HK-2 (cell line): Measurements from ENCODE around the gene PTGDR.

Experiments
- DNase-seq: peaks from one replicate; pipeline ENCODE4 v3.0.0-alpha.2; 2018; ENCODE audit not compliant: unreplicated experiment

The PTGDR gene

DNA sequence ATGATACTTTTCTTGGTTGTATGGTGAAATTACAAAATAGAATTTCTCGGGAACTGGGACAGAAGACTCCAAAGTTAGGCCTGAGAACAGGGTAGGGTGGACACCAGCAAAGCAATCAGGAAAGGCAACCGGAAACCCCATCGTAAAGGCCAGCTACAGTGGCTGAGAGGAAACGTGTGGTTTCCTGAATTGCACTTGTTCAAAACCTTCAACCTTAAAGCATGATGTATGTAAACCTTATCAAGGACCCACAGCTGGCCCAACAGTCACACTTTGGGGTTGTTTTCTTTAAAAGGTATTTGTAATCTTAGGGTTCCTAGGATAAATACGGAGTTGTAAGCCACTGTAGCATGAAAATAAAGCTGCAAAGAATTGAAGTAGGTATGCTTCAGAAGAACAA lies 2.2 kb upstream of the PTGDR start:
- no peak for DNase-seq

DNA sequence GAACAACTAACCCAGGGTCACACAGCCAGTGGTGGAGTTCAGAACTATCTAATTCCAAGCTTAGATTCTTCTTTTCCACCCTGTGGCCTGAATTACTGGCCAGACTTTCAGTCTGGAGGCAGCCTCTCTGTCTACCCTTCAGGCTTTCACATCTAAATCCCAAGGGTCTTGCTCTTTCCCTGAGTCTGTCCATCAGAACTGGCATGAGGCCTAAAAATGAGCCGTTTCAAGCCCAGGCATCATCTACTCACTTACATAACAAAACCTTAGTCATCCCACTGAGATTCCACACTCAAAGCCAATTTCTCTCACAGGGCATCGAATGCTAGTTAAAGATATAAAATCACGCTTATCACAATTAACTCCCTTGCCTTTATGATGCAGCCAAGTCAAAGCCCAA lies 1.3 kb upstream of the PTGDR start:
- DNase-seq: no peak

DNA sequence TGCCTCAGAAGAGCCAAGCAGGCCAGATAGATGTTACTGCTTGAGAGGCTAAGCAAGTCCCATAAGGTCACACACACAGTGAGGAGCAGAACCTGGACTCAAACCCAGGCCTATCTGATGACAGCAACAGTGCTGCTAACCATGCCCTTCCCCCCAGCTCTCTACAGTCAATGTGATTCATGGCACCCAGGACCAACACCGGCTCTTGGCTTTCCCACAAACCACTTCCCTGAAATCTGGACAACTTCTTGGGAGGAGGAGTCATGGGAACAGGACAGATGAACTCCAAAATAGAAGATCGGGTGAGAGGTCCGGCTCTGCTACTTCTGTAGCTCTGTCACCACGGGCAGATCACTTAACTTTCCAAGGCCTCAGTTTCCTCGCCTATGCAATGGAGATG lies 716 bp upstream of the PTGDR start:
- no peak for DNase-seq

DNA sequence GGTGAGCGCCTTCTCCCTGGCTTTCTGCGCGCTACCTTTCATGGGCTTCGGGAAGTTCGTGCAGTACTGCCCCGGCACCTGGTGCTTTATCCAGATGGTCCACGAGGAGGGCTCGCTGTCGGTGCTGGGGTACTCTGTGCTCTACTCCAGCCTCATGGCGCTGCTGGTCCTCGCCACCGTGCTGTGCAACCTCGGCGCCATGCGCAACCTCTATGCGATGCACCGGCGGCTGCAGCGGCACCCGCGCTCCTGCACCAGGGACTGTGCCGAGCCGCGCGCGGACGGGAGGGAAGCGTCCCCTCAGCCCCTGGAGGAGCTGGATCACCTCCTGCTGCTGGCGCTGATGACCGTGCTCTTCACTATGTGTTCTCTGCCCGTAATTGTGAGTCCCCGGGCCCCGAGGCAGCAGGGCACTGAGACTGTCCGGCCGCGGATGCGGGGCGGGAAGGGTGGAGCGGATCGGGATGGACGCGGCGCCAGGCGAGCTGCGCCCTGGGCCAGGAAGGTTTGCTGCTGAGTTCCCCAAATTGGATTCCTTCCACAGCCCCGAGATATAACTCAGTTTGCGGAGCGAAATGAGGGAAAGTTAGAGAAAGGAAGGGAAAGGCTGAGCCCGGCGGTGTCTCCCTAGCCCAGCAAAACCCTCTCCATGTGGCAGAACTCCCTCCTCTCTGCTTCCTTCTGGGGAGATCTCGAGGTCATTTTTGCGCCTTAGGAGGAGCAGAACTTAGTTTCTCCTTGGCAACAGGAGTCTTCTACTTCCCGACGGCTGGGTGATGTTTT lies 972 bp downstream of the PTGDR start:
- DNase-seq: no peak

DNA sequence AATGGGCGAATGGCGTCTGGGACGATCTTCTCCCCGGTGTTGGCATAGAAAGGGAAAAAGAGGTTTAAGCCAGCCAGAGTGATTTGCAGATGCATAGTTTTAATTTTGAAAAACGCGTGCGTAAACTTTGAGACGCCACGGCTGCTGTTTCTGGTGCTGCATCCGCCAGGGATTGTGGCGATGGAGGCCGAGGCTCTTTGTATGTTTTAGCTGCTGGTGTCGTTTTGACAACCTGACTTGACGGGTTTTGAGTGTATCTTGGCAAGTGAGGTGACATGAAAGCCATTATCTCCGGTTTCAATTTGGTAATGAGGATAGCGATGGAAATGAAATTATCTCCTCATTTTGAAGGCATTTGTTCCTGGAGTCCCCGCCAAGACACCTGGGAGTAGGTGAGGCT lies 1.6 kb downstream of the PTGDR start:
- DNase-seq: no peak

DNA sequence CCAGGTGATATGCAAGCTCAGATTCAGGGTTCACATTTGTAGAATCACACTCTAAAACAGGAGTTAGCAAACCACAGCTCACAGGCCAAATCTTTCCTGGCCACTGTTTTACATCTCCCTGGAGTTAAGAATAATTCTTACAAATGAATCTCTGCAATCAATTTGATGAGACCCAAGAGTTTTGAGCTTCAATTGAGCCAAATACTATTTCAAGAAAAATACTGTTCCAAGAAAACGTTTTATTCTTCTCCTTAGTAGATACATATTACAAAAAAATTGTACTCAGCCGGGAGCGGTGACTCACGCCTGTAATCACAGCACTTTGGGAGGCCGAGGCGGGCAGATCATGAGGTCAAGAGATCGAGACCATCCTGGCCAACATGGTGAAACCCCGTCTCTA lies 2.5 kb downstream of the PTGDR start:
- DNase-seq: no peak

DNA sequence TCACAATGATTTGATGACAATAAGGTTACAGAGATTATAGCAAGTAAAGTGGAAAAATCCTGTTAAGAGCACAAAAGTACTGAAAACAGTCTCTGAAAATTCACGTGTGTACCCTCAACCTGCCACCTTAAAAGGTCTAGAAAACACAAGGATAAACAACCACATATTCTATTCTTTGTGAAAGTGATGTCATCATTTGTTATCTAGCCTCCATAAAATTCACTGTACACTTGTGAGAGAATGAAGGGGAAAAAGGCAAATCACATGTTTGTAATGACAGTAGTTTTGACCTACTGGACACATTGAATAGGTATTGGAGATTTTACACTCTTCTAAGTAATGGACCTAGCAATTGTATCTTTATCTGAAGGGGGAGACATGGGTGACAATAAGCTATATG lies 4.0 kb downstream of the PTGDR start:
- no peak for DNase-seq

DNA sequence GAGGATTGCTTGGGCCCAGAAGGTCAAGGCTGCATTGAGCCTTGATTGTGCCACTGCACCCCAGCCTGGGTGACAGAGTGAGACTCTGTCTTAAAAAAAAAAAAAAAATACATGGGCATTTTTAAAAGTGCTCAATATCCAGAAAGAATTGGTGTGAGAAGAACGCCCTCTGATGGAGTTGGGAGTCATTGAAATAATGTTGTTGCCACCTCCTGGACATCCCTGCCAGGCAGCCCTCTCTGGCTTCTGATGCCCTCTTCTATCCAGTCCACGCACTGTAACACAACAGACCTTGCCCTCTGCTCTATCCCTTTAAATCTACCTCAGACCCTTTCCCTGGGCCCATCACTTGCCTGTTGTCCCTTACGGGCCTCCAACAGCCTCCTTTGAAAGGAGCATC lies 4.9 kb downstream of the PTGDR start:
- no peak for DNase-seq

DNA sequence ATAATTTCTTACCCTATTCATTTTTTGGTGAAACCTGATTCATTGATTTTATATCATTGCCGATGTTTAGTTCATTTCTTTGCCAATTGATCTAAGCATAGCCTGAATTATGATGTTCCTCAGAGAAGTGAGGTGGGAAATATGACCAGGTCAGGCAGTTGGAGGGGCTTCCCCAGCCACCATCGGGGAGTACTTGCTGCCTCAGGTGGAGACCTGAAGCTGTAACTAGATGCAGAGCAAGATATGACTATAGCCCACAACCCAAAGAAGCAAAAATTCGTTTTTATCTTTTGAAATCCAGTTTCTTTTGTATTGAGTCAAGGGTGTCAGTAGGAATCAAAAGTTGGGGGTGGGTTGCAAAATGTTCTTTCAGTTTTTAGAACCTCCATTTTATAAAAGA lies 7.9 kb downstream of the PTGDR start:
- no peak for DNase-seq

DNA sequence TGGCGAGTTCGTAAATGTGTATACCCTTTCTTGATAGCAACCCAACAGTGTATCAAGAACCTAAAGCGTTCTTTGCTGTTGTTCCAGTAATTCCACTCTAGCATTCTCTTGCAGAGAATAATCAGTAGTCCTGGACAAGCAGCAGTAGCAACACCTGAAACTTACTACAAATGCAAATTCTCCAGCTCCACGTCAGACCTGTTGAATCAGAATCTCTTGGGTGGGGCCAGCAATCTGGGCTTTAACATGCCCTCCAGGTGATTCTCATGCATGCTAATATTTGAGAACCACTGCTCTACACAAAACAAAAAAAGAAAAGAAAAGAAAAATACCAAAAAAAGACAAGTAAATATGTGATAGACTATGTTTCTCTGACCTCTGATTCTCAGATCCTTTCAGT lies 10.1 kb downstream of the PTGDR start:
- DNase-seq: no peak

DNA sequence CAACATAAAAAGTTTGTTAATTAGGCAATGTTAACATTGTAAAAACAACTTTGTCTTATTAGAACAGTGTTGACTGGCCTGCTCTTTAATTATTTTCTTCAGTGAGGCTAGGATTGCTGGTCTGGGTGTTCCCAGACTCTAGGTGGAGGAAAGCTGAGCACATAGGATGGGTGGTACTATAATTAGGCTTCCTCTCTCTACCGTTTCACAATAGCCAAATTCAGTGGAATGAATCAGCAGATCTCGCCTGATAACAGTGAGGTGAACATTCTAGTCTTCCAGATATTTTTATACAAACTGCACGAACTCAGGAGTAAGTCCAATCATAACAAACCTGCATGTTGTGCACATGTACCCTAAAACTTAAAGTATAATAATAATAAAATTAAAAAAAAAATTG lies 11.9 kb downstream of the PTGDR start:
- no peak for DNase-seq

DNA sequence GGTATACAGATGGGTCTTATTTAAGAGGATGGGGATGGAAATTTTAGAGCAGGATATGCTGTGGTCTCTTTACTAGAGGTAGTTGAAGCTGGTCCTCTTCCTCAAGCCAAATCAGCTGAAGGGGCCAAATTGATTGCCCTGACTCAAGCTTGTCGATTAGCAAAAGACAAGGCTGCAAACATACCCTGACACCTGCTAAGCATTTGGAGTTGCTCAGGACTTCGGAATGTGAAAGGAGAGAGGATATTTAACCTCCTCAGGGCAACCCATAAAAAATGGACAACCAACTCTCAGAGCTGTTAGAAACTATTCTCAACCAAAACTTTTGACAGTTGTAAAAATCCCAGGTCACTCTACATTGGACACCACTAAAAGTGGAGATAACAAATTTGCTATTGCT lies 15.6 kb downstream of the PTGDR start:
- no peak for DNase-seq

DNA sequence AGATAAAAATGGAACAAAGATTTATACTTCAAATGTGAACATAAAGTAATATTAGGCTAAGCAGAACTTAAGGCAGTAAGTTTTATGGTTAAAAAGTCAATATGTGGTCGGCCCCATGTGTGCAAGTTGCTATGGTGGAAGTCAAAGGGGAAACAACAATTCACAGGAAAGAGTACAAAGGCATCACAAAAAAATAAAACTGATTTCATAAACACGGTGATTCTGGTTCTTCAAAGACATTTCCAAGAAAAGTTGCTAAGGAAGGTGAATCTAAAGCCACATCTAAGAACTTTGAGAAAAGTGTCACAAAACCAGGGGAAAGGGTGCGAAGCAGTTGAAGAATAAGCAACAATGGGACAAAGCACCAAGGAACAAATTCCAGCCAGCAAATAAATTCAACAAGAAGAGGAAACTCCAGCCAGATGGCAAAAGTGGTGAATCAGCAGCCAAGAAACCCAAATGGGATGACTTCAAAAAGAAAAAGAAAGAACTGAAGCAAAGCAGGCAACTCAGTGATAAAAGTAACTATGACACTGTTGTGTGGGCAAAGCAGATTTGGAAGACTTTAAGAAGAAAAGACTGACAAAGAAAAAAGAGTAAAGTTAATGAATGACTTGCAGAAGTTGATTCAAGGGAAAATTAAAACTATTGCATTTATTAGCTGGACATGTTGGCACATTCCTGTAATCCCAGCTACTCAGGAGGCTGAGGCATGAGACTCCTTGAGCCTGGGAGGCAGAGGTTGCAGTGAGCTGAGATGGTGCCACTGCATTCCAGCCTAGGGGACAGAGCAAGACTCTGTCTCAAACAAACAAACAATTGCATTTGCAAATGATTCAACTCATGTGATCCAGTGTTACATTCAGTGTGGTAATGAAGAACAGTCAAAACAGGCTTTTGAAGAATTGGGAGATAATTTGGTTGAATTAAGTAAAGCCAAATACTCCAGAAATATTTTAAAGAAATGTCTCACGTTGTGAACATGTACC lies 19.5 kb downstream of the PTGDR start:
- no peak for DNase-seq

DNA sequence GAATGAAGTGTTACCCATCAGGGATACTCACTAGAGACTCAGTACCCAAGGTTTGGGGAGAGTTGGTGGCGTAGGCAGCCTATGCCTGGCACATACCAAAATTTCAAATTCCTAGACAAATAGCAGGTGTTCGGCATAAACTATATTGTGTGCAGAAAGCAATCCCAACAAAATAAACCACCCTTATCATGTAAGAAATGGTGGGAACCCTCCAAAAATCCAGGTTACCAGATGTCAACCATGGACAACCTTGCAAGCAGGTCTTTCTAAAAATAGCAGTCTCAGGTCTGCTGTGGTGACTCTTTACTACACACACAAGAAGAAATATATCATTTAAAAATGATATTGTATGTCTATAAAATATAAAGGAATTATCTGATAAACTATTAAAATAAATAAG lies 28.9 kb downstream of the PTGDR start:
- no peak for DNase-seq

DNA sequence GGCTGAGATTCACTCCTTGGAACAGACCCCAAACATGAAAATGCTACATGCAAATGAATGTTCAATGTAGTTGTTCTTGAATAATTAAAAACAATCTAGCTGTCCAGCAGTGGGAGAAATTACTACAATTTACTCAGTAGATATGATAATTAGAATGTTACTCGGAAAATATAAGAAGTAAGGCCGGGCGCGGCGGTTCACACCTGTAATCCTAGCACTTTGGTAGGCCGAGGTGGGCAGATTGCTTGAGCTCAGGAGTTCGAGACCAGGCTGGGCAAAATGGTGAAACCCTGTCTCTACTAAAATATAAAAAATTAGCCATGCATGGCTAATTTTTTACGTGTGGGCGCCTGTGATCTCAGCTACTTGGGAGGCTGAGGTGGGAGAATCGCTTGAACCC lies 31.3 kb downstream of the PTGDR start:
- no peak for DNase-seq

DNA sequence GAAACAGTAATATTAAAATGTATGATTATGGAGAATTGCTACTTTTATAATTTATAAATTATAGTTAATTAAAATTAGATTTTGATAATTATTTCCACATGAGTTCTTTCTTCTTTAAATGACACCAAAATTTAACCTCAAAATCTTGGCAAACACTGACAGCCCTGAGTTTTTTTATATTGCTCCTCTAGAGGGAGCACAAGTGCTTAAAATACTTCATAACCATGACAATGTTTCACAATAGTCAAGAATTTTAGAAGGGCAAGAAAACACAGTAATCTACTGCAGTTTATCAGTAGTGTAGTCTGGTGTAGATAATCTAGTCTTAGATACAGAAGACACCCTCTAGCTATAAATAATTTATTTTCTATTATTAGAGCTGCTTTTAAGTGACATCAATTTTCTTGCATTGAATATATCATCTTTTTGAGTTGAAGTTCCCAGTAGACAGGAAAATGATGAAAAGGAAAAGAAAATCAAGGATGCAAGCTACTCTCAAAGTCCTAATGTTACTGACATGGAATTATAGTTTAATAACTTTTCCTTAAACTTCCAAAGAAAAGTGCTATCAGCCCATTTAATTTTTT lies 32.3 kb downstream of the PTGDR start:
- DNase-seq: no peak

DNA sequence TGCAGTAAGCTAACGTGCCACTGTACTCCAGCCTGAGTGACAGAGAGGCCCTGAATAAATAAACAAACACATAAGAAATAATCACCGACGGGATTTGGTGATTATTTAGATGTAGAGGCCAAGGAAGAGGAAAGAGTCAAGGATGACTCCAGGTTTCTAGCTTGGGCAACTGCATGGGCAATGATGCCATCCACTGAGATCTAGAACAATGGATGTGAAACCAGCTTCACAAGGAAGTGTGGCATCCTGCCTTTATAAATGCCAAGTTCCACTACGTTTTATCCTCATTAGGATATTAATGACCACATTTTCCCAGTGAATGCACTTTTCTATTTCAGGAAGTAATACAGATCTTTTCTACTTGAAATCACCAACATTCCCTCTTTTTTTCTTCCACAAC lies 35.7 kb downstream of the PTGDR start:
- DNase-seq: no peak

DNA sequence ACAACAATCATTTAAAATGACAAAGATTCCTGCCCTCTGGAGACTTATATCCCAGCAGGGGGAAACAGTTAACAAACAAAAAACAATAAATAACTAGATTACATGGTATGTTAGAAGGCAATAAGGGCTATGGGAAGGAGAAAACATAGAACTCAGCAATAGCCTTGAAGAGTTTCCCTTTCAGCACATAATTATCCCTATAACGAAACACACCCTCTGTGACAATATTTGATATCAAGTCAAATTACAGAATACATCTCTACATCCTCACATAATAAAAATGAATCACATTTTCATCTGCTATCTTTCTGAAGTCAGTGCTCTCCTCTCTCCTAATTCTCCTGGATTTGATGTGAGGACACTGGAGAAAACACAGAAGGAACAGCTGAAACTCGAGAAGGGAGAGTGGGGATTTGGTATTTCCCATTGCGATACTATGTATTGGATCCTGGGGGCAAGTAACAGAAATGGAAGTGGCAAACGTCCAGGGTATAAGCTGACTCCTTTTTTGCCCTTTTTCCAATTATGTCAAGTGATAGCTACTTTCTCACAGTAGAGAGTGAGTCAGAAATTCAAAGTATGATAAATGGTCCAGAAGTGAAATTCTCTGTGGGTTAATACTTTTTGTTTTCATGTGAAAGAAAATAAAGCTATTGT lies 36.9 kb downstream of the PTGDR start:
- DNase-seq: no peak

DNA sequence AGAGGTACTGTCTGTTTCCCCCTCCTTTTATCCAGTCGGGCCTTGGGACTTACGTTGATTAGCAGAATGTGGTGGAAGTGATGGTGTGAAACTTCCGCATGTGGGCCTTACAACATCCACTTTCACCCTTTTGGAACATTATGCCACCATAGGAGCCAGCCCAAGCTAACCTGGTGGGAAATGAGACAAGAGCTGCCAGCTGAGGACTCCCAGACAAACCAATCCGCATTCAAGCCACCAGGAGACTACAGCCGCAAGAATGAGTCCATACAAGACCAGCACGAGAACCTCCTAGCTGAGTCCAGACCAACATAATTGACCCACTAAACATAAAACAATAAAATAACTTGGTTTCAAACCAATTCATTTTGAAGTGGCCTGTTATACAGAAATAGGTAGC lies 37.5 kb downstream of the PTGDR start:
- DNase-seq: no peak

DNA sequence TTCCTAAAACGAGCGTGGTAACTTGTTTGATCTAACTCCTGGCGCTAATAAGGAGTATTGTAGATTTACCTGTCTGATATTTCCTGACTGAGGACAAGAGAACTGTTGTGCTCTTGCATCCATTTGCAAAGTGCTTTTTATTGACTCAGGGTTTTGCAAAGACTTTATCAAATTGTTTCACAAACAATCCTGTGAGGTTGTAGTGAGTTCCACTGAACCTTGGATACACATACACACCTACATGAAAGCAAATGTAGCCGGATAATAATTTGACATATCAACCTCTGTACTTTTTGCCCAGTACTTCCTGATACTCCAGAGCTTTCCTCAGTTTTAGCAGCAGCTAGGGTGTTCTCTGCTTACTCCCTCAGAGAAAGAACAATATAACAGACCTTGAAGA lies 39.9 kb downstream of the PTGDR start:
- DNase-seq: no peak

DNA sequence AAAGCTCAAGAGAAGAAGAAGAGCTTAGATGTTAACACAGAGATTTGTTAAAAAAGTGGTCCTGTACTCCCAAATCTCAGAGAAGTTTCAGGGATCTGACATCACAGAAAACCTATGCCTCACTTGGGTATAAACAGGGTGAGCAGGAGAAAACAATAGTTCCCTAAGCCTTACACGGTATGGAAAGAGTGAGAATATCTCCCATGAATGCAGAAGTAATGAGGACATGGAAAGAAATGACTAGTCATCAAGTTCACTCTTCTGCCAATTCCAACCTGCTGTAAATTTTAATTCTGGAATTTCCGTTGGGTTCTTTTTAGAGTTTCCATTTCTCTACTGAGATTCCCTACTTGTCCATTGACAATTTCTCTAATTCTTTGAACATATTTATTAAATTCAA lies 40.4 kb downstream of the PTGDR start:
- no peak for DNase-seq

DNA sequence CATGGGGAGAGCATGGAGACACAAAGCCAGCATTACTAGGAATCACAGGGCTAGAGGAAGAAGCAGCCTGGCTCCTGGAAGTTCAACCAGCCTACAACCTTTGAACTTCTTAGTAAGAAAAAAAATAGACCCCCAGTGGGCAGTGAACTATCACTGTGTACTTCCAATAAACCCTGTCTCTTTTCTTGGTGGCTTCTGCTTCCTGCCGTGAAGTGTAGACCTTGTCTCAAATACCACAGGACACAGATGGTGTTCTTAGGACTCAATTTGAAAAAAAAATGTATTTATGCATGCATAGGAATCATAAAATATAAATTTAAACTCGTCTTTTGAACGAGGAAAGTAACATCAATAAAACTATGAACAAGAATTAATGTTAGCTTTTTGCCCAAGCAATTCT lies 43.0 kb downstream of the PTGDR start:
- DNase-seq: no peak
